Lower leg skin (tissue), 4 donors: ENCODE results near the gene SFI1. TPM values are rescaled to one million over a fixed set of nuclear protein-coding genes. Genes with fewer than 3 reads are reported as not detected.

Experiments used
- DNase-seq, 2 donors: peaks; one replicate each; pipeline ENCODE4 v3.0.0-alpha.2; 2019; ENCODE audit warnings: low spot score in 2 of 2
- H3K4me3 ChIP-seq: fragments of 200-600 bp; sonication (generic); 2 replicates; pipeline ENCODE4 v1.5.1; 2017; ENCODE audit warnings: mild to moderate bottlenecking, low read depth; ENCODE audit not compliant: poor library complexity, severe bottlenecking
- POLR2A ChIP-seq, 2 donors: fragments of 450-650 bp; IDR thresholded peaks; one replicate each; pipeline ENCODE4 v1.6.1; 2016 to 2017; ENCODE audit warnings: antibody characterized with exemption in 2 of 2, mild to moderate bottlenecking in 1 of 2, moderate library complexity in 1 of 2
- WGBS, 2 donors: methylation state at CpG; one replicate each; pipeline ENCODE4 v1.1.5; 2018; 5-methylcytosine and 5-hydroxymethylcytosine counted together
- intact Hi-C: fragments of 100-400 bp; cut with DNase I; formaldehyde crosslinking; loops from one replicate; pipeline ENCODE4 v1.15.0; 2023; ENCODE audit warnings: low total_unique reads
- total RNA-seq, 4 donors: library from RNA; depleted of rRNA; stranded (reverse); fragments of >200 nt; gene quantifications; one replicate each; pipeline ENCODE4 v1.1.0, GENCODE V29; 2016
- TF ChIP-seq, protein P1 (sequence below), 3 donors: fragments of 450-650 bp; IDR thresholded peaks; one replicate each; pipeline ENCODE4 v1.5.1; 2016; ENCODE audit warnings: antibody characterized with exemption in 3 of 3, mild to moderate bottlenecking in 3 of 3, moderate library complexity in 2 of 3

SFI1 gene
- total RNA-seq, 4 donors from 2014 or later: 24.2 to 66.4 (median 32.2) TPM

DNA sequence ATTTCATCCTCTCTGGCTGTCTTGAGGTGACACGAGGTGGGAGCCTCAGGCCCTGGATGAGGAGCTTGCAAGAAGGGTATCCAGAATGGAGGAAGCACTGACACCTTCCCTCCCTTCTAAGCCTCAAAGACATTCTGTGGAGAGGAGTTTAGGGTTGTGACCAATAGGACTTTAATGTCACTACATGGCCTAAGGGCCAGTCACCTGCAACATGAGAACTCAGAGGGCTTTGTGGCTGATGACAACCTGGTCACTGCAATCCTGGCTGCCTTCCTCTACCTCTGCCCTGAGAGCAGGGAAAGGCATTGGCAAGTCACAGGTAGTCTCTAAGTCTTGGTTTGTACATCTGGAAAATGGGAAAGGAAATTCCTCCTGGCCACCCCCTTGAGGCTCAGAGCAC lies 132.0 kb downstream of the SFI1 start:
- intact Hi-C loops: no loop called here
- TF ChIP-seq, protein P1, sequence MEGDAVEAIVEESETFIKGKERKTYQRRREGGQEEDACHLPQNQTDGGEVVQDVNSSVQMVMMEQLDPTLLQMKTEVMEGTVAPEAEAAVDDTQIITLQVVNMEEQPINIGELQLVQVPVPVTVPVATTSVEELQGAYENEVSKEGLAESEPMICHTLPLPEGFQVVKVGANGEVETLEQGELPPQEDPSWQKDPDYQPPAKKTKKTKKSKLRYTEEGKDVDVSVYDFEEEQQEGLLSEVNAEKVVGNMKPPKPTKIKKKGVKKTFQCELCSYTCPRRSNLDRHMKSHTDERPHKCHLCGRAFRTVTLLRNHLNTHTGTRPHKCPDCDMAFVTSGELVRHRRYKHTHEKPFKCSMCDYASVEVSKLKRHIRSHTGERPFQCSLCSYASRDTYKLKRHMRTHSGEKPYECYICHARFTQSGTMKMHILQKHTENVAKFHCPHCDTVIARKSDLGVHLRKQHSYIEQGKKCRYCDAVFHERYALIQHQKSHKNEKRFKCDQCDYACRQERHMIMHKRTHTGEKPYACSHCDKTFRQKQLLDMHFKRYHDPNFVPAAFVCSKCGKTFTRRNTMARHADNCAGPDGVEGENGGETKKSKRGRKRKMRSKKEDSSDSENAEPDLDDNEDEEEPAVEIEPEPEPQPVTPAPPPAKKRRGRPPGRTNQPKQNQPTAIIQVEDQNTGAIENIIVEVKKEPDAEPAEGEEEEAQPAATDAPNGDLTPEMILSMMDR (IDR thresholded peaks at IDR 0.05): no peak
- TF ChIP-seq POLR2A (IDR thresholded peaks at IDR 0.05): no peak
- H3K4me3 ChIP-seq: no peak overlapping the region
- no peak for DNase-seq
- 30 to 33% methylated on average over 1 of the region's 1 CpG for WGBS, 2 donors

DNA sequence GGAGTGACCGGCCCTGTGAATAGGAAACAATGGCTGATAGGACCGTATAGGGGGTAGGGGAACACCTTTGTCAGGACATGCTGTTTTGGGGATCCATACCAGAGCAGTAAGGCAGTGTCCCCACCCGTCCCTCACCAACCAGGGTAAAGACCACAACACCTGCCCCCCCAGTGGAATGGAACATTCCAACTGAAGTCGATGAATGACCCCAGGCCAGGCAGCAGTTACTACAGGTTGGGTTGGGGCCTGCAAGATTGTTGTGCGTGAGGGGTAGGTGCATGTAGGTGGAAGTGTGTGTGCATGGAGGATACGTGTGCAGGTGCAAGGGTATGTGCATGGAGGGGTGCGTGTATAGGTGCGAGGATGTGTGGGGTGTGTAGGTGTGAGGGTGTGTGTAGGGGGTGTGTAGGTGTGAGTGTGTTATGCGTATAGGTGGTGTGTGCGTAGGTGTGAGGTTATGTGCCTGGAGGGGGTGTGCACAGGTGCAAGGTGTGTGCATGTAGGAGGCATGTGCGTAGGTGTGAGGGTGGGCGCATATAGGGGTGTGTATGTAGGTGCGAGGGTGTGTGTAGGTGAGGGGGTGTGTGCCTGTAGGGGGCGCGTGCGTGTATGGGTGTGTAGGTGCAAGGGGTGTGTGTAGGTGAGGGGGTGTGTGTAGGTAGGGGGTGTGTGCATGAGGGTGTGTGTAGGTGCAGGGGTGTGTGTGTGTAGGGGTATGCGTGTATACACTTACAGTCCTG lies 132.8 kb downstream of the SFI1 start:
- 81% methylated on average over 17 of the region's 17 CpGs for WGBS, 2 donors
- DNase-seq: no peak
- no peak overlapping the region for H3K4me3 ChIP-seq
- intact Hi-C loops: no loop called here
- TF ChIP-seq, protein P1 (IDR thresholded peaks at IDR 0.05): no peak
- TF ChIP-seq POLR2A (IDR thresholded peaks at IDR 0.05): no peak

DNA sequence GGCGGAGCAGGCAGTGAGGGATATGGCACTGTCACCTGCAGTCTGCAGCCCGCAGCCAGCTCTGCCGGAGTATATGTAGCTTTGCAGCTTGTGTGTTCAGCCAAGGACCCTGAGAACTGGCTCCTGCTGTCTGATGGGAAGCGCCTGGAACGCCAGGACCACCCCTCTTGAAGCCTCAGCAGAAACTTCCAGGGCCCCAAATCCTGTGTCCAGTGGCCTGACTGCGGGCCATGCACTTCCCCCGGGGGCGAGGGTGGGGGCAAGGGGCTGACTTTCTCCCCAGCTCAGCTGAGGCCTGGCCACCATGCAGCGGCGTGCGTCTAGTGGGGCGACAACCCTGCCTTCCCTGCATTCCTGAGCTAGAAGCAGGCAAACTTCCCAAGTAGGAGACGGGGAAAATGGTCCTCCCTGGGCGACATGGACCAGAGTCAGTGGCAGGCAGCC lies 133.4 kb downstream of the SFI1 start:
- no peak for TF ChIP-seq POLR2A (IDR thresholded peaks at IDR 0.05)
- TF ChIP-seq, protein P1 (IDR thresholded peaks at IDR 0.05): no peak
- H3K4me3 ChIP-seq: peak overlapping the region; percentile 47
- no peak for DNase-seq
- intact Hi-C loops: no loop called here
- 32 to 36% methylated on average over 9 to 12 of the region's 14 CpGs for WGBS, 2 donors

DNA sequence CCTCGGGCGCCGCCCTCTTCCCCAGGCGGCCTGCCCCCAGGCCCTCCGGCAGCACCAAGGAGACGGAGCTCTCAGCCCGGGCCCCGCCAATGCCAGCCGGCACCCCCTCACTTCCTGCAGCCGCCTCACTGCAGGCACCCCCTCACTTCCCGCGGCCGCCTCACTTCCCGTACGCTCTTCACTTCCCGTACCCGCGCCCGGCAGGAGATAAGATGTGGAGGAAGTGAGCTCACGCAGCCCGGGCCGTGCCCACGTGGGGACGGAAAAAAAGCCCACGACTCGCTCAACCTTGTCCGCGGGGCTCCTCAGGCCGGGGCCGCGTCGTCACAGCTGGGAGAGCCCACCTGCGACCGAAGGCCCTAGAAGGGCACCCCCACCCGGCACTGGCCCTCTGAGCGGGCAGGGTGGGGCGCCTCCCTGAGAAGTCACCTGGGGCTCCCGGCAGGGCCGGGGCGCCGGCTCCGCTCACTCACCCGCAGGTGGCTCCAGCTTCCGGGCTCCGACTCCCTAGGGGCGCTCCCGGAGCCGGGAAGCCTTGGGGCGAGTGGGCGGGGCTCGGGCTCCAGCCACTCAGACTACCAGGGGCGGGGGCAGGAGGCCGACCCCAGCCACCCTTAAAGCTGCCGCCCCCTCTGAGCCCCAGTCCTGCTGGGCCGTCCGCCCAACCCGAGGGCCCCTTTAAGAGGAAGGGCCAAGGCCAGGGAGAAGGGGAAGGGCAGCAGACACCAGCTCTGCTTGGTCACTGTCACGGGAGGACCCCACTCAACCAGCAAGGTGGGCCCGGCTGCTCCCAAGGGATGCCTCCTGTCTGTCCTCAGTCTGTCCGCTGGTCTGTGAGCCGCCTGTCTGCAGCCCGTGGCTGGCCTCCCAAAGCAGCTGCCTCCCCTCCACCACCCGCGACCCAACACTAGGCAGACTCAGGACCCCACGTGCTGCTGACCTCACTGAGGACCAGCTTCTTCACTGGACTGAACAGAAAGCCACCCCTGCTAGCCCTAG lies 134.3 kb downstream of the SFI1 start:
- intact Hi-C loops: no loop called here
- WGBS, 2 donors: 3 to 6% methylated on average over 21 to 45 of the region's 65 CpGs

DNA sequence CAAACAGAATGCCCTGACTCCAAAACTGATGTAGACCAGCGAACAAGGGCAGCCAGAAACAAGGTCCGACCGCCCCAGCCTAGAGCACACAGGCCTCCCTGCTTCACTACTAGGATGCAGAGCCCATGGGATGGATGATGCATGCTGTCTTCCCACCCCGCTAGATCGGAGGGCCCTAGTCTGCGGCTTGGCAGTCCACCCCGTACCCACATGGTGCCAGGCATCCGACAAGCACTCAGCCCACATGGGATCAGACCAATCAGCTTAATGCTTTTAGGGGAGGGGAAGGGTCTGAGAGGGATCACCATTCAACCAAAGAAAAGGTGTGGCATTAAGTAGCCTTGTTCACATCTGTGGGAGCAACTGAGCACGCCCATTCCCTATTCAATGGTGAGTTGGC lies 135.1 kb downstream of the SFI1 start:
- TF ChIP-seq, protein P1 (IDR thresholded peaks at IDR 0.05): no peak
- TF ChIP-seq POLR2A (IDR thresholded peaks at IDR 0.05): no peak
- no peak overlapping the region for H3K4me3 ChIP-seq
- no peak for DNase-seq
- intact Hi-C loops: no loop called here
- 58 to 74% methylated on average over 8 to 9 of the region's 9 CpGs for WGBS, 2 donors

More for the DNA sequence above, 134.3 kb downstream of the SFI1 start:
- H3K4me3 ChIP-seq: peak overlapping the region; percentile 47
- peak; percentile 69 to 96 for DNase-seq
- TF ChIP-seq, protein P1 (IDR thresholded peaks at IDR 0.05): no peak
- no peak for TF ChIP-seq POLR2A (IDR thresholded peaks at IDR 0.05)
